Stimulated activated memory B cell treated with anti-CD40 and anti-IgM and Interleukin-4, amounts not matched to agents 10 μg/mL and 1 μg/mL and 100 μg/mL, for 72 hours (primary cell): ENCODE measurements around the gene TNFAIP6.
"Not testable (repeated sequence)": the region's sequence is repeated elsewhere in the genome, so short reads cannot be mapped to it uniquely, and the experiment has no call there.

ENCODE experiments used
- ATAC-seq: fragments of 150-1000 bp; cut with Tn5 transposase; 2 replicates; pipeline ENCODE4 v1.10.0; 2021
- H3K27ac Mint-ChIP-seq: one replicate; pipeline ENCODE4 v1.8.0; 2022; ENCODE audit warnings: mild to moderate bottlenecking, mixed read lengths
- H3K27me3 Mint-ChIP-seq: one replicate; pipeline ENCODE4 v1.8.0; 2022; ENCODE audit warnings: mixed read lengths
- H3K36me3 Mint-ChIP-seq: one replicate; pipeline ENCODE4 v1.8.0; 2022; ENCODE audit warnings: mixed read lengths
- H3K4me1 Mint-ChIP-seq: one replicate; pipeline ENCODE4 v1.8.0; 2022; ENCODE audit warnings: mixed read lengths
- H3K4me3 Mint-ChIP-seq: one replicate; pipeline ENCODE4 v1.8.0; 2022; ENCODE audit warnings: mild to moderate bottlenecking, moderate library complexity, mixed read lengths
- H3K9me3 Mint-ChIP-seq: one replicate; pipeline ENCODE4 v1.8.0; 2022; ENCODE audit warnings: mixed read lengths

The TNFAIP6 gene, protein sequence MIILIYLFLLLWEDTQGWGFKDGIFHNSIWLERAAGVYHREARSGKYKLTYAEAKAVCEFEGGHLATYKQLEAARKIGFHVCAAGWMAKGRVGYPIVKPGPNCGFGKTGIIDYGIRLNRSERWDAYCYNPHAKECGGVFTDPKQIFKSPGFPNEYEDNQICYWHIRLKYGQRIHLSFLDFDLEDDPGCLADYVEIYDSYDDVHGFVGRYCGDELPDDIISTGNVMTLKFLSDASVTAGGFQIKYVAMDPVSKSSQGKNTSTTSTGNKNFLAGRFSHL

DNA sequence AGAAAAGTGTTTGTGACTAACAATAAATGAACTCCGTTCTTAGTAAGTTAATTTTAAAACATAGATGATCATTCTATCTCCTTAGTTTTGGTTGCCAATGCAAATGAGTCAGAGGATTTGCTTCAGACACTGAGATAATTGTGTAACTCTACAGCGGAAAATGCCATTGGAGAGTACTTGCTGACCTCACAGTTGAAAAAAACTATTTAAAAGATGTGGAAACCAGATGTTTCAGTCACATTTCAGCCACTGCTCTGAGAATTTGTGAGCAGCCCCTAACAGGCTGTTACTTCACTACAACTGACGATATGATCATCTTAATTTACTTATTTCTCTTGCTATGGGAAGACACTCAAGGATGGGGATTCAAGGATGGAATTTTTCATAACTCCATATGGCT lies at the start of gene TNFAIP6:
Gene TNFAIP6, plus strand, starts transcription at position 234 of the 400 bp plus-strand sequence. Its CDS starts 75 bp downstream, at position 309.
- H3K4me3 Mint-ChIP-seq, result no peak within 1 kb of the TSS
- ATAC-seq, result no peak
- no peaks in the 10 kb centered on the region for H3K36me3 Mint-ChIP-seq
- no peaks in the 10 kb centered on the region for H3K9me3 Mint-ChIP-seq
- no peaks in the 10 kb centered on the region for H3K4me1 Mint-ChIP-seq
- no peak within 1 kb of the TSS for H3K27ac Mint-ChIP-seq
- peaks cover 10% of the 10 kb centered on the region for H3K27me3 Mint-ChIP-seq

DNA sequence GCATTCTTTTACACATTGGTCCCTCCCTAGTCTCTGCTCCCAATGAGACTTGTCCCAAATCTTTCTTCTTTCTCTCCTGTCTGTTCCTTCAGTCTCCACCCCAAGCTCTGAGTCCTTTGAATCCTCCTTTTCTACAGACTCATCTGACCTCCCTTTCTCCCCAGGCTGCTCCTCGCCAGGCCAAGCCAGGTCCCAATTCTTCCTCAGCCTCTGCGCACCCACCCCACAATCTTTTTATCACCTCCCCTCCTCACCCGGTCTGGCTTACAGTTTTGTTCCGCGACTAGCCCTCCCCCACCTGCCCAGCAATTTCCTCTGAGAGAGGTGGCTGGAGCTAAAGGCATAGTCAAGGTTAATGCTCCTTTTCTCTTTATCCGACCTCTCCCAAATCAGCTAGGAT lies 47.1 kb upstream of the TNFAIP6 start:
- not testable (repeated sequence) for H3K4me3 Mint-ChIP-seq, ATAC-seq, H3K4me1 Mint-ChIP-seq, H3K27me3 Mint-ChIP-seq, H3K27ac Mint-ChIP-seq, H3K9me3 Mint-ChIP-seq, H3K36me3 Mint-ChIP-seq

DNA sequence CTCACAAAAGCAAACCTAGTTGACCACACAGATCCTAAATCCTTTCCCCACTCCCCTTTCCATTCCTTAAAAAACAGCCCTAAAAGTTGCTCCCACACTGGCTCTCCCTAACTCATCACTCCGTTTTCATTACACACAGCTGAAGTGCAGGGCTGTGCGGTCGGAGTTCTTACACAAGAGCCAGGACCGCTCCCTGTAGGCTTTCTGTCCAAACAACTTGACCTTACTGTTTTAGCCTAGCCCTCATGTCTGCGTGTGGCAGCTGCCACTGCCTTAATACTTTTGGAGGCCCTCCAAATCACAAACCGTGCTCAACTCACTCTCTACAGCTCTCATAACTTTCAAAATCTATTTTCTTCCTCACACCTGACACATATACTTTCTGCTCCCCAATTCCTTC lies 45.0 kb upstream of the TNFAIP6 start:
- H3K27me3 Mint-ChIP-seq, H3K9me3 Mint-ChIP-seq, H3K4me1 Mint-ChIP-seq, ATAC-seq, H3K27ac Mint-ChIP-seq, H3K4me3 Mint-ChIP-seq, H3K36me3 Mint-ChIP-seq: not testable (repeated sequence)

DNA sequence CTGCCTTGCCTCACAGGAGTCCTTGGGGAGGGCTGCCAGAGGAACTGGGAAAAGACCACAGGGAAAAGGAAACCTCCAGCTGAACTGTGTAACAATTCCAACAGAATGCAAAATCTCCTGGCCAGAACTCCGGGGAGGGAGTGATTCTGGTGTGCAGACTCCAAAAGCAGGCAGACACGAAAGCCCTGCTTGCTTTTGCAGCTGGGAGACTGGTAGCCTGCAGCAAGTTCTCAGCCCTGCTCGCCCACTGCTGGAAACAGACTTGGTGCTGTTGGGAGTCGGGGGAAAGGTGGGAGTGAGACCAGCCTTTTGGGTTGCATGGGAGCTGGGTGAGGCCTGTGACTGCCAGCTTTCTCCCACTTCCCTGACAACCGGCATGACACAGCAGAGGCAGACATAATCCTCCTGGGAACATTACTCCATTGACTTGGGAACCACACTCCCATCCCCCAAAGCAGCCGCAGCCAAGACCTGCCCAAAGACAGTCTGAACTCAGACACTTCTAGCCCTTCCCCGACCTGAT lies 42.0 kb upstream of the TNFAIP6 start:
- Mint-ChIP-seq H3K36me3 (no peaks in the 10 kb centered on the region), H3K27me3 (peaks cover 27% of the 10 kb centered on the region), H3K4me3 (no peak overlapping the region), H3K27ac (no peak overlapping the region), H3K4me1 (peaks cover 7% of the 10 kb centered on the region), H3K9me3 (peaks cover 5% of the 10 kb centered on the region)
- no peak for ATAC-seq

DNA sequence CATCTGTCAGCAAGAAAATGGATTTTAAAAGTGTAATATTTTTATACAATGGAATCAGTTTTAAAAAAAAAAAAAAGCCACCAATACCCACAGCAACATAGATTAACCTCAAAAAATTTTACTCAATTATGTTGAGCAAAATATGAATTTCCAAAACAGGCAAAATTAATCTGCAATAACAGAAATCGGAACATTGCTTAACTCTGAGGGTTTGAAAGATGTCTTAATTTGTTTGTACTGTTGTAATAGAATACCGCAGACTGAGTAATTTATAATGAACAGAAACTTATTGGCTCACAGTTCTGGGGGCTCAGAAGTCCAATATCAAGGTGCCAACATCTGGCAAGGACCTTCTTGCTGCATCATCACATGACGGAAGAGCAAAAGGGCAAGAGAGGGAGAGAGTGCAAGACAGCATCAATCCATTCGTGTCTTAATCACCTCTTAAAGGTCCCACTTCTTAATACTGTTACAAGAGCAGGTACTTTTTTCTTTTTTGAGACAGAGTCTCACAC lies 31.8 kb upstream of the TNFAIP6 start:
- Mint-ChIP-seq H3K4me3 (no peak overlapping the region), H3K9me3 (peaks cover 1% of the 10 kb centered on the region), H3K27me3 (no peaks in the 10 kb centered on the region), H3K36me3 (no peaks in the 10 kb centered on the region), H3K4me1 (no peaks in the 10 kb centered on the region), H3K27ac (no peak overlapping the region)
- no peak for ATAC-seq

DNA sequence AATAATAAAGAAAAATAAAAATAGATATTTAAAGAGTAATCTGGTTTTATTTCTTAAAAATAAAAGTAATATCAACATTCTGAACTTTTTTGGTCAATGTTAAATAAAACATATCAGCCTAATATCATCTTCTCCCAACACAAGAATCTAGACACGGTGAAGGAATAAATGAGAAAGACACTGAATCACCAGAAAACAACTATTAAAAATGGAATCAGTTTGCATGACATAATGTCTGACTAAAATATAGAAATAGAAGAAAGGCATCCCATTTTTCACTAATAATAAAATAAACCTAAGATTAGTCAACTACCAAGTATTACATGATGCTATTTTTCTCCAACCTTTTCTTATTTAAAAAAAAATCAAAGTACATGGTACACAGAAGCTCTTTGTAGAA lies 30.8 kb upstream of the TNFAIP6 start:
- Mint-ChIP-seq H3K27me3 (peaks cover 3% of the 10 kb centered on the region), H3K27ac (no peak overlapping the region), H3K4me1 (no peaks in the 10 kb centered on the region), H3K9me3 (no peaks in the 10 kb centered on the region), H3K4me3 (no peak overlapping the region), H3K36me3 (no peaks in the 10 kb centered on the region)
- no peak for ATAC-seq

DNA sequence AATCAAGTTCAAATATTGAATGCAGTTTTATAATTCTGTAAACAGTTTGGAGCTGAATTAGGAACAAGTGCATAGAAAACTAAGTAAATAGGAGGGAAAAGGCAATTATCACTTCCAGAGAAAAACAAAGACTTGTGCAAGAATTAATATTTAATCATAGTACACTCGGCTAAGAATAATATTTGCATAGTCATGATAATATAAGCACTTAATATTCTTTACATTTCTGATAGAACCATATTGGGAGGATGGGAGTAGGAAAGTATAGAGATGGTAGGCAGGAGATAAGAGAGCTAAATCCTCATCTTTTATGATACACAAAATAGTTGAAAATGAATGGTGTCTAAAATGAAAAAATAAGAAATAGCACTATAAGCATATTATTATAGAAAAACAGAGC lies 27.4 kb upstream of the TNFAIP6 start:
- no peaks in the 10 kb centered on the region for H3K4me1 Mint-ChIP-seq
- peaks cover 16% of the 10 kb centered on the region for H3K27me3 Mint-ChIP-seq
- no peaks in the 10 kb centered on the region for H3K9me3 Mint-ChIP-seq
- ATAC-seq, result no peak
- no peaks in the 10 kb centered on the region for H3K36me3 Mint-ChIP-seq
- no peak overlapping the region for H3K4me3 Mint-ChIP-seq
- no peak overlapping the region for H3K27ac Mint-ChIP-seq

DNA sequence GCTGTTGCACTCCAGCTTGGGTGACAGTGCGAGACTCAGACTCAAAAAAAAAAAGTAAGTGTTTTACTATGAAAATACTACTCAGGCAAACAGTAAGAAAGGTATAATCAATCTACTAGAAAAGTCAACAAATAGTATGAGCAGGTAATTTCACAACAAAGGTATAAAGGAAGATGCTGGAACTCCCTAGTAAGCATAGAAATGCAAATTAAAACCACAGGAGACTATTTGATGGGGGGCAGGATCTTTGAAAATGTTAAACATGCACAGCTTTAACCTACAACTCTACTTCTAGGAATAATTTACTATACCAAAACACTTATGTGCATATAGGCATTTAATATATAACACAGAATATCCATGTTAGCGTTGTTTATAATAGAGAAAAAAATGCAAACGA lies 24.3 kb upstream of the TNFAIP6 start:
- Mint-ChIP-seq H3K9me3 (no peaks in the 10 kb centered on the region), H3K27me3 (peaks cover 27% of the 10 kb centered on the region), H3K36me3 (no peaks in the 10 kb centered on the region), H3K4me1 (no peaks in the 10 kb centered on the region), H3K4me3 (no peak overlapping the region), H3K27ac (no peak overlapping the region)
- no peak for ATAC-seq

DNA sequence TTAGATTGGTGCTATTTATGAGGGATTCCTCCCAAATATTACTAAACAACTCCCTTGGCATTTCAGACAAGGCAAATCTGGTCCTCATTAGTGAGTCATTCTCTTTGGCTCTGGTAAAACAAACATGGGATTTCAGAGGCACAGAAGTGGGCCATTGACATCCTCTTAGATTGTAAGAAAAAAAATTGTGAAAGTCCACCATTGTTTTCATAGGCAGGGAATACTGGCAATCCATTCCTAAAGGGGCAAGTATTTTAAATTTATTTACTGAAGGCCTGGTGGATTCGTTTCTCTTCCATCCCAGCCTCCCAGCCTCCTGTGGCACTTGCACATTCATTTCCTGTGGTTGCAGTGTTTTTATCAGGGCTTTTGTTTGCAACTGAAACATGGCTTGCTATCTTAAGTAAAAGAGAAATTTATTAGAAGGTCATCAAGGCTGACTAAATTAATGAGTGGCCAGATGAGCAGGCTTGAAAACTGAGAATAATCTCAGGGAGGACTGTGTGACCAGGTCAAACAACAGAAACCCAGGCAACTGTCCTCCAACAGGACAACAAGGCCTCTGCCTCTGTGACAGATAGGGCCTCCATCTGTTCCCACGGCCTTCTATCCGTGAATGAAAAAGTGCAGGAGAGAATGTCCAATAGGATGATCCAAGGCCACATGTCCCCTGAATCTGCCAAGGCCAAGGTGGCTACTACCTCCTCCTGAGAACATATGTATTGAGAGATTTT lies 23.1 kb upstream of the TNFAIP6 start:
- Mint-ChIP-seq H3K4me3 (no peak overlapping the region), H3K27me3 (peaks cover 27% of the 10 kb centered on the region), H3K4me1 (no peaks in the 10 kb centered on the region), H3K27ac (no peak overlapping the region), H3K9me3 (no peaks in the 10 kb centered on the region), H3K36me3 (no peaks in the 10 kb centered on the region)
- no peak for ATAC-seq

DNA sequence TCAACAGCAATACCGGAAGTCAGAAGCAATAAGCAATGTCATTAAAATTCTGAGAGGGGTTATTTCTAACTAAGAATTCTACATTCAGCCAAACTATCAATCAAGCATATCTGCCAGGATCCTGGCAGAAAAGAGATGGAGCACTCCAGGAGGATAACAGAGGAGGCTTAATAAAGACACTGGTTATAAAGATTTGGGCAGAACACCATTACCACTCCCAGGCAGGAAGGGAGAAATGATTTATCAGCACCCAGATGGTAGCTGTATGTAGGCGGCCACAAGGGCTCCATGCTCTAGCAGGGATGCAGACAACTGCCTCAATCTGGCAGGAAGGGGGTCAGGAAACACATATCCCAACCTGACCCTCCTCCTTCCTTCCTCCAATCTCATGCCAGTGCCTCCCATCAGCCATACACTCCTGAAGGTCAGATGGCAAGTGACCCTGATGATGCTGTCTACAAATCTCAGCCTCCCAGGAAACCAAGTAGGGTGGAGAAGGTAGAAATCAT lies 20.5 kb upstream of the TNFAIP6 start:
- Mint-ChIP-seq H3K4me1 (no peaks in the 10 kb centered on the region), H3K9me3 (peaks cover 9% of the 10 kb centered on the region)

DNA sequence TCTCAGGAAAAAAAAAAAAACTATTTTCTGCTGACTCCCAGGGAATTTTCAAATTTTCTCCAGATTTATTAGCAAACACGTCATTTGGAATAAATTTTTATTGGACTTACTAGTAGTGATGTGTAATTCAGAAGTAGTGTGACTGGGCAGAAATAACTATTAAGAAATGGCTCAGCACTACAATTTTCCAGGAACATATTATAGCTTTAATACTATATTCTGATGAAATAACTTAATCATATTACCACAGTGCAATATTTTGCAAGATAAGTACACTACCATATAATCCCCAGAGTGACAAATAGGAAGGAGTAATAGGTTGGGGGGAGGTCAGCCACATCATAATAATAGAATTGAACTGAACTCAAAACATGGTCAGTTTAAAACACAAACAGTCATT lies 19.7 kb upstream of the TNFAIP6 start:
- no peak overlapping the region for H3K4me3 Mint-ChIP-seq
- H3K4me1 Mint-ChIP-seq, result no peaks in the 10 kb centered on the region
- peaks cover 8% of the 10 kb centered on the region for H3K36me3 Mint-ChIP-seq
- H3K9me3 Mint-ChIP-seq, result peaks cover 9% of the 10 kb centered on the region
- no peak for ATAC-seq
- H3K27ac Mint-ChIP-seq, result no peak overlapping the region
- peaks cover 35% of the 10 kb centered on the region for H3K27me3 Mint-ChIP-seq

More for the DNA sequence above, 20.5 kb upstream of the TNFAIP6 start:
- peaks cover 7% of the 10 kb centered on the region for H3K36me3 Mint-ChIP-seq
- H3K27ac Mint-ChIP-seq, result no peak overlapping the region
- ATAC-seq, result no peak
- peaks cover 28% of the 10 kb centered on the region for H3K27me3 Mint-ChIP-seq
- H3K4me3 Mint-ChIP-seq, result no peak overlapping the region

DNA sequence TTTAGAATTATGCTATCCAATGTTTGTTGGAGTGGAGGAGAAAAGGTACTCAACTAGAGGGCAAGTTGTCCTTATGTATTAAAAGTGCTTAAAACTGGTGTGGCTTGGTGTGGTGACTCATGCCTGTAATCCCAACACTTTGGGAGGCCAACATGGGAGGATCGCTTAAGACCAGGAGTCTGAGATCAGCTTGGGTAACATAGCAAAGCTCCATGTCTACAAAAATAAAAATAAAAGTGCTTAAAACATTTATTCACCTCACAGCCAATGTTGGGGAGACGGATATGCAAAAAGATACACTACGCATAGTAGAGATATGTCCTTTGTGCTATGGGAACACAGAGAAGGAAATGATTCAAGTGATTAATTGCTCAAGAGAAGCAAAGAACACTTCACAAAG lies 19.3 kb upstream of the TNFAIP6 start:
- Mint-ChIP-seq H3K36me3 (peaks cover 8% of the 10 kb centered on the region), H3K4me3 (no peak overlapping the region), H3K9me3 (peaks cover 9% of the 10 kb centered on the region), H3K27ac (no peak overlapping the region), H3K27me3 (peaks cover 35% of the 10 kb centered on the region), H3K4me1 (no peaks in the 10 kb centered on the region)
- no peak for ATAC-seq

DNA sequence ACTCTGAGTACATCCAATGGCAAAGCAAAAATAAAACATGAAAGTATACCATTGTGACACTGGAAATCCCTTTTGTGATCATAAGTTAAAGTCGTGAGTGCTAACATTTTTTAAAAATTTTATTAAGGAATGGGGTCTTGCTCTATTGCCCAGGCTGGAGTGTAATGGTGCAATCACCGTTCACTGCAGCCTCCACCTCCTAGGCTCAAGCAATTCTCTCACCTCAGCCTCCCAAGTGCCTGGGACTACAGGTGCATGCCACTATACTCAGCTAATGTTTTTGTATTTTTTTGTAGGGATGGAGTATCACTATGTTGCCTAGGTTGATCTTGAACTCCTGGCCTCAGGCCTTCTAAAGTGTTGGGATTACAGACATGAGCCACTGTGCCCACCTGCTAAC lies 14.3 kb upstream of the TNFAIP6 start:
- no peak for ATAC-seq
- peaks cover 16% of the 10 kb centered on the region for H3K9me3 Mint-ChIP-seq
- H3K4me3 Mint-ChIP-seq, result no peak overlapping the region
- peaks cover 26% of the 10 kb centered on the region for H3K27me3 Mint-ChIP-seq
- H3K27ac Mint-ChIP-seq, result no peak overlapping the region
- H3K36me3 Mint-ChIP-seq, result peaks cover 14% of the 10 kb centered on the region
- no peaks in the 10 kb centered on the region for H3K4me1 Mint-ChIP-seq

DNA sequence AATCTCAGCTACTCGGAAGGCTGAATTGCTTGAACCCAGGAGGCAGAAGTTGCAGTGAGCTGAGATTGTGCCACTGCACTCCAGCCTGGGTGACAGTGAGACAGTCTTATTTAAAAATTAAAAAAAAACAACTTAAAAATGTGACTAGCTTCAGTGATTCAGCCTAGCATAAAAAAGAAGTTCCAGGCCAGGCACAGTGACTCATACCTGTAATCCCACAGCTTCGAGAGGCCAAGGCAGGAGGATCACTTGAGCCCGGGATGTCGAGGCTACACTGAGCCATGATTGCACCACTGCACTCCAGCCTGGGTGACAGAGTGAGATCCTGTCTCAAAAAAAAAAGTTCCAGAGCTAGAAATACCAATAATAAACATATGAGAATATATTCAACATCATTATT lies 13.2 kb upstream of the TNFAIP6 start:
- Mint-ChIP-seq H3K9me3 (peaks cover 16% of the 10 kb centered on the region), H3K36me3 (peaks cover 14% of the 10 kb centered on the region), H3K27me3 (peaks cover 26% of the 10 kb centered on the region)
- not testable (repeated sequence) for ATAC-seq, H3K4me3 Mint-ChIP-seq, H3K27ac Mint-ChIP-seq, H3K4me1 Mint-ChIP-seq

DNA sequence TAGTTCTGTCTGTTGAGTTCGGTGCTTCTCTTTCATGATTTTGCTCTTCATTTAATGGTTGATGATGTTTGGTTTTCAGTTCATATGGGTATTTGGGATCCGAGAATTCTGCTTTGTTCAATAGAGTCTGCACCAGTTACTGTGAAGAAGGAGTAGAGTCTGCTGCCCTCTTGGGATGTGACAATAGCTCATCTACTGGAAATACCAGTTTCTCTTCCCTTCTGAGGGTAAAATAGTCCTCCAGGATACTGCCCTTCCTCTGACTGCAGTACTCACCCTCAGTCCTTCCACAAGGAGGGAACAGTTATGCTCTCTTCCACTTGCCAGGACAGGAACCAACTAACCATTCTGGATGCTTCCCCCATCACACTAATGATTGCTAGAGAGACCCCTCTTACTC lies 12.5 kb upstream of the TNFAIP6 start:
- no peak for ATAC-seq
- Mint-ChIP-seq H3K36me3 (peaks cover 14% of the 10 kb centered on the region), H3K9me3 (peaks cover 16% of the 10 kb centered on the region), H3K27me3 (peaks cover 26% of the 10 kb centered on the region), H3K4me1 (no peaks in the 10 kb centered on the region), H3K4me3 (no peak overlapping the region), H3K27ac (no peak overlapping the region)

DNA sequence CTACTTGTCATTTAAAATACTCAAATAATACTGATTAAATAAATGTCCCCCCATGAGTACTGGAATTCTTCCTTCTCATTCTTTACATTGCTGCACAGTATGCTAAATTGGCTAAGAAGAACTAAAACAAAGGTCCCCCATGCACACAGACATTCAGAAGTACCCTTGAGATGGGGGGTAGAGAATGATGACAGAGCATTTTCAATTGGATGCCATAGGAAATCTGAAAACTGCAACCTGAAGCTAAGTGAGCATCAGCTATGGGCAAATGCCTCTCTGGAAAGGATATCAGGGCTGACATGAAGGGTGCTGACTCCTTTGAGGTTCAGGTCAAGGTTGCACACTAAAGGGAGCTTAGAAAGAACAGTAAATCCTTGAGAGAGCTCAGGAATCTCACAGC lies 10.1 kb upstream of the TNFAIP6 start:
- Mint-ChIP-seq H3K36me3 (peaks cover 6% of the 10 kb centered on the region), H3K4me1 (no peaks in the 10 kb centered on the region), H3K27ac (no peak overlapping the region), H3K9me3 (peaks cover 7% of the 10 kb centered on the region), H3K27me3 (peaks cover 14% of the 10 kb centered on the region), H3K4me3 (no peak overlapping the region)
- no peak for ATAC-seq
